Heart right ventricle (tissue), 16 donors: ENCODE results near the gene TRMT11. TPM values are rescaled to one million over a fixed set of nuclear protein-coding genes. Genes with fewer than 3 reads are reported as not detected.

Source experiments
- ATAC-seq, 8 donors: fragments of 200-7000 bp; cut with Tn5 transposase; one replicate each; pipeline ENCODE4 v1.9.1; 2020; ENCODE audit warnings: mild to moderate bottlenecking in 8 of 8, moderate library complexity in 8 of 8, moderate number of reproducible peaks in 1 of 8
- DNase-seq, 2 donors: peaks; one replicate each; pipeline ENCODE4 v3.0.0-alpha.2; 2020
- H3K27ac ChIP-seq, 10 donors: fragments of 200-600 bp; sonication (generic) in 2 of 10; one replicate each; pipeline versions ENCODE4 v1.5.0 to v1.8.0; 2020 to 2022; ENCODE audit warnings: mild to moderate bottlenecking in 3 of 10
- H3K27me3 ChIP-seq, 7 donors: fragments of 200-600 bp; one replicate each; pipeline ENCODE4 v1.8.0; 2021 to 2022; ENCODE audit warnings: mild to moderate bottlenecking in 2 of 7
- H3K36me3 ChIP-seq, 9 donors: fragments of 200-600 bp; sonication (generic) in 1 of 9; one replicate each; pipeline versions ENCODE4 v1.5.0 to v1.8.0; 2020 to 2022; ENCODE audit warnings: mild to moderate bottlenecking in 2 of 9
- H3K4me1 ChIP-seq, 9 donors: fragments of 200-600 bp; sonication (generic) in 1 of 9; one replicate each; pipeline versions ENCODE4 v1.5.0 to v1.8.0; 2020 to 2022; ENCODE audit warnings: mild to moderate bottlenecking in 4 of 9
- H3K4me3 ChIP-seq, 10 donors: fragments of 200-600 bp; sonication (generic) in 2 of 10; one replicate each; pipeline versions ENCODE4 v1.5.0 to v1.8.0; 2020 to 2022; ENCODE audit warnings: mild to moderate bottlenecking in 7 of 10, moderate library complexity in 2 of 10
- H3K9me3 ChIP-seq, 11 donors: fragments of 200-600 bp in 10 of 11; sonication (generic) in 2 of 11; one replicate each; pipeline versions ENCODE4 v1.5.0 to v1.8.0; 2013 to 2022; ENCODE audit warnings: mild to moderate bottlenecking in 2 of 11, control low read depth in 1 of 11, moderate library complexity in 1 of 11
- WGBS, 2 donors: extraction: QIAGEN DNeasy Blood & Tissue Kit; methylation state at CpG; one replicate each; pipeline ENCODE4 v1.1.7; 2013; ENCODE audit warnings: inconsistent platforms in 1 of 2; 5-methylcytosine and 5-hydroxymethylcytosine counted together
- intact Hi-C, 10 donors: fragments of 100-400 bp; cut with DNase I; formaldehyde crosslinking; loops; one replicate each; pipeline versions ENCODE4 v1.11.1 to v1.14.2; 2022
- polyA plus RNA-seq, 2 donors: library from polyadenylated mRNA; stranded (reverse); fragments of 200-250 nt; gene quantifications; one replicate each; pipeline ENCODE4 v1.2.3, GENCODE V29; 2013
- total RNA-seq, 10 donors: library from RNA; stranded (reverse); fragmentation: NEBNext Ultra II Directional in 3 of 10; extraction: Animal tissue kit (Norgen Biotek cat#: 25700) in 3 of 10; gene quantifications; one replicate each; pipeline versions ENCODE4 v1.2.1 to v1.2.4, GENCODE V29; 2021 to 2023
- TF ChIP-seq, protein P1 (sequence below), 9 donors: fragments of 200-600 bp; sonication (generic) in 2 of 9; IDR thresholded peaks; one replicate each; pipeline versions ENCODE4 v1.5.0 to v1.8.0; 2021 to 2022; ENCODE audit warnings: antibody characterized with exemption in 9 of 9, mild to moderate bottlenecking in 5 of 9, moderate library complexity in 1 of 9
- donor health status: Arrhythmogenic right ventricular cardiomyopathy.
- donor health status: ischemic (EF 13 %, LVEDD 7.1; RV severe dilation, severe dysfunction).
- donor health status: healthy with polysubstance abuse.
- donor health status: DM: no; HTN: yes; CAD: no.
- donor health status: DM: no; HTN: no; CAD: no.
- donor health status: ischemic (EF 25% LVEDD 6.9; RV normal size, moderate dysfunction).
- donor health status: ischemic (EF 25% LVEDD 5.7; RV mildly dilated, moderate dysfunction).
- donor health status: healthy.
- donor health status: DM: yes; HTN: yes; CAD: no.
- donor health status: Ischemic cardiomyopathy.
- donor health status: ischemic (EF 35%, LVEDD 5.7; RV mildly dilated, moderate dysfunction).
- donor health status: nonischemic (EF 11% LVEDD 7.7; RV severe dilation, severe dysfunction).
- donor health status: DM: yes; HTN: yes; CAD: no.
- donor health status: PGD.
- donor health status: ischemic (EF 29% LVEDD 5.4; RV normal size, mild dysfunction).
- donor health status: nonischemic (EF 23%, LVEDD 6.1; RV moderate dilation, normal function).

Gene TRMT11
- total and polyA plus RNA-seq, 12 donors, result 7.2 to 15.8 (median 11.0) TPM

GRCh38 chr6:126072172-126072571 is 85.8 kb downstream of the TRMT11 start:
- Histone ChIP-seq H3K4me1 (no peaks in the 10 kb centered on the region), H3K36me3 (peaks cover 0 to 3% (median 0%) of the 10 kb centered on the region in 9 donors), H3K9me3 (no peaks in the 10 kb centered on the region), H3K27ac (no peak overlapping the region), H3K4me3 (no peak overlapping the region), H3K27me3 (no peaks in the 10 kb centered on the region)
- TF ChIP-seq, protein P1, sequence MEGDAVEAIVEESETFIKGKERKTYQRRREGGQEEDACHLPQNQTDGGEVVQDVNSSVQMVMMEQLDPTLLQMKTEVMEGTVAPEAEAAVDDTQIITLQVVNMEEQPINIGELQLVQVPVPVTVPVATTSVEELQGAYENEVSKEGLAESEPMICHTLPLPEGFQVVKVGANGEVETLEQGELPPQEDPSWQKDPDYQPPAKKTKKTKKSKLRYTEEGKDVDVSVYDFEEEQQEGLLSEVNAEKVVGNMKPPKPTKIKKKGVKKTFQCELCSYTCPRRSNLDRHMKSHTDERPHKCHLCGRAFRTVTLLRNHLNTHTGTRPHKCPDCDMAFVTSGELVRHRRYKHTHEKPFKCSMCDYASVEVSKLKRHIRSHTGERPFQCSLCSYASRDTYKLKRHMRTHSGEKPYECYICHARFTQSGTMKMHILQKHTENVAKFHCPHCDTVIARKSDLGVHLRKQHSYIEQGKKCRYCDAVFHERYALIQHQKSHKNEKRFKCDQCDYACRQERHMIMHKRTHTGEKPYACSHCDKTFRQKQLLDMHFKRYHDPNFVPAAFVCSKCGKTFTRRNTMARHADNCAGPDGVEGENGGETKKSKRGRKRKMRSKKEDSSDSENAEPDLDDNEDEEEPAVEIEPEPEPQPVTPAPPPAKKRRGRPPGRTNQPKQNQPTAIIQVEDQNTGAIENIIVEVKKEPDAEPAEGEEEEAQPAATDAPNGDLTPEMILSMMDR (IDR thresholded peaks at IDR 0.05), result no peak
- intact Hi-C loops, result no loop called here
- DNase-seq (no peak), ATAC-seq (no peak)
- 85 to 87% methylated on average over 3 of the region's 3 CpGs for WGBS, 2 donors

- DNase-seq (no peak), ATAC-seq (no peak)
- H3K36me3 ChIP-seq, result peaks cover 0 to 4% (median 0%) of the 10 kb centered on the region in 9 donors
- 94 to 96% methylated on average over 2 of the region's 2 CpGs for WGBS, 2 donors
- no peaks in the 10 kb centered on the region for H3K27me3 ChIP-seq
- intact Hi-C loops, result no loop called here
- H3K27ac ChIP-seq, result no peak overlapping the region
- H3K4me3 ChIP-seq, result no peak overlapping the region
- no peaks in the 10 kb centered on the region for H3K9me3 ChIP-seq
- TF ChIP-seq, protein P1 (IDR thresholded peaks at IDR 0.05), result no peak
- H3K4me1 ChIP-seq, result no peaks in the 10 kb centered on the region
Observed at GRCh38 chr6:126072834-126073233, 86.5 kb downstream of the TRMT11 start.

- no peaks in the 10 kb centered on the region for H3K4me1 ChIP-seq
- H3K36me3 ChIP-seq, result peaks cover 0 to 4% (median 0%) of the 10 kb centered on the region in 9 donors
- intact Hi-C loops, result no loop called here
- no peak for DNase-seq
- no peak overlapping the region for H3K27ac ChIP-seq
- no peak for ATAC-seq
- H3K4me3 ChIP-seq, result no peak overlapping the region
- 62 to 73% methylated on average over 4 of the region's 4 CpGs for WGBS, 2 donors
- TF ChIP-seq, protein P1 (IDR thresholded peaks at IDR 0.05), result no peak
- H3K9me3 ChIP-seq, result no peaks in the 10 kb centered on the region
- H3K27me3 ChIP-seq, result no peaks in the 10 kb centered on the region
Observed at GRCh38 chr6:126075335-126076071, 89.2 kb downstream of the TRMT11 start.

DNA sequence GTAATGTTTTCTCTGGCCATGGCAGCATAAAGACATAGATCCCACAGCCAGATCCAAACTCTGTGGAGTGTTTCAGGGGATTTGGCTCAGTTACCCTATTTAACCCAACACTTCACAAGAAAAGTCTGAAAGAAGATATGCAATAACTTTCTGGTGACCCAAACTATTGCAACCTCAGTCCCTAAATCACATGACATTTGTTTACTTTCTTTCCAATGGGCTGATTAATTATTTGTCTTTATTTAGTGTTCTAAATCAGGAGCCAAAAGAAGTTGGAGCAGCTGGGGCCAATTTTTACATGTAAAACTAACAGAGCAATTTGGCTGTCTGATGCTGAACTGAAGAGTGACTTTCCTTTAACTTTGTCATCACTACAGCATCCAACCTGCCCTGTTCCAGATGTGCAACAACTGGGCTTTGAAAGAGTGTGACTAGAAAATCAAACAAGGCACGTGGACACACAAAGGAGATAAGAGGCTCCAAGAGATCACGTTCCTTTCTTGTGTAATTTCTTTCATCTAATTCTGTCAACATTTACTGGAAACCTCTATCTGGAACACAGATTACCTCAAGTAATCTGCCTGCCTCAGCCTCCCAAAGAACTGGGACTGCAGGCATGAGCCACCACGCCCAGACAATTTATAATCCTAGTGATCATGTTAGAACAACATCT is 90.8 kb downstream of the TRMT11 start:
- Histone ChIP-seq H3K9me3 (no peaks in the 10 kb centered on the region), H3K4me3 (no peak overlapping the region), H3K4me1 (no peaks in the 10 kb centered on the region), H3K36me3 (peaks cover 0 to 4% (median 0%) of the 10 kb centered on the region in 9 donors), H3K27ac (no peak overlapping the region), H3K27me3 (no peaks in the 10 kb centered on the region)
- WGBS, 2 donors, result 74 to 80% methylated on average over 3 of the region's 3 CpGs
- TF ChIP-seq, protein P1 (IDR thresholded peaks at IDR 0.05), result no peak
- intact Hi-C loops, result no loop called here
- DNase-seq (no peak), ATAC-seq (no peak)
